NT2/D1 (cell line): Measurements from ENCODE around the gene TNFSF13B.

ENCODE experiments used
- SUZ12 ChIP-seq: IDR thresholded peaks from 2 replicates; pipeline ENCODE4 v1.6.1; 2011; ENCODE audit not compliant: insufficient read length, insufficient read depth; ENCODE audit errors: extremely low read depth
- YY1 ChIP-seq: IDR thresholded peaks from 2 replicates; pipeline ENCODE4 v1.6.1; 2011; ENCODE audit not compliant: insufficient read length, insufficient read depth
- ZNF274 ChIP-seq: IDR thresholded peaks from 2 replicates; pipeline ENCODE4 v1.6.1; 2011; ENCODE audit warnings: mild to moderate bottlenecking, low read depth, low read length

DNA sequence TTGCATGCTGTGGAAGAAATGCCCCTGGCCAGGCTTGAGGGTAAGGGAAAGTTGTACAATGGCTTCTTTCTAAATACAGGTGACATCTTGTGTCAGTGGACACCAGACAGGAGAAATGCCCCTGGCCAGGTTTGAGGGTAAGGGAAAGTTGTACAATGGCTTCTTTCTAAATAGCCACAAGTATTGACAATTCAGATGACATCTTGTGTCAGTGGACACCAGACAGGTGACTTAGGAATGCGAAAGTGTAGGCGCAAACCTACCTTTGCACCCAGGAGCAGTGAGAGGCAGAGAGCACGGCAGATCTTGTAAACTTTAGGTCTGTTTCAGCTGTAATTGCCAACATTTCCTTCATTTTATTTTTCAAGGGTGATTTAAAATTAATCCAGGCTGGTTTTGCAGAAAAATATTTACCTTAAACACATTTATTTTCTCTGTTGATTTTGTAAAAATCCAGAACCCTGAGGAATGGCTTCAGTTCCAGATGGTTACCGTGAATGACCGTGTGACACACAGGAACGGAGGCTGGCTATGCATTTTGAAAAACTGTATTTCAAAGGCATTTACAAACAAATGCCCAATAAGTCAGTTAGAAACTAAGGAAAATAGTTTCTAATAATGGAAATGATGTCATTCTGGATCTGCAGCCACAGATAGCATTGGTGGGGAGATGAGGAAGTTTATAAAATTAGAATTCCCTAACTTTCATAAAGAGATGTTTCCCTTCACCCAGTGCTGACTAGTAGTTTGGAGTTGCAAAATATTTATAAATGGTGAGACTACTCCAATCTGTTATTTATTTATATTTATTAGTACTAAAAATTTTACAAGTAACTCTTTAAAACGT, 34.9 kb downstream of the TNFSF13B start:
- TF ChIP-seq YY1 (no peak), ZNF274 (no peak), SUZ12 (no peak)
